ENCODE data around the gene GGT6. TPM values are rescaled to one million over a fixed set of nuclear protein-coding genes. Genes with fewer than 3 reads are reported as not detected.

Gene GGT6
- total RNA-seq, 1 donor from 2014 or later: not detected

- DNase-seq (ENCODE audit: low spot score): no peak
Measured at GRCh38 chr17:4507361-4508111, 52.8 kb downstream of the GGT6 start.

Other genes with a start within 250 kb of the GGT6 start
- gene UBE2G1, start 193.9 kb downstream of the GGT6 start, total RNA-seq: 57.6 TPM
- not detected for gene SPNS3, start 126.6 kb downstream of the GGT6 start, total RNA-seq
- gene SPNS2, start 61.7 kb downstream of the GGT6 start, total RNA-seq: 18.6 TPM
- 54.0 TPM for gene MYBBP1A, start 5.2 kb downstream of the GGT6 start, total RNA-seq
- gene SMTNL2, start 24.0 kb upstream of the GGT6 start, total RNA-seq: 0.74 TPM
- not detected for gene ALOX15, start 81.1 kb upstream of the GGT6 start, total RNA-seq
- gene PELP1, start 143.6 kb upstream of the GGT6 start, total RNA-seq: 29.3 TPM
- gene ARRB2, start 150.1 kb upstream of the GGT6 start, total RNA-seq: 131 TPM
- gene MED11, start 170.9 kb upstream of the GGT6 start, total RNA-seq: 16.1 TPM
- 2.9 TPM for gene ZMYND15, start 179.3 kb upstream of the GGT6 start, total RNA-seq
- 51.3 TPM for gene CXCL16, start 179.4 kb upstream of the GGT6 start, total RNA-seq
- not detected for gene TM4SF5, start 211.3 kb upstream of the GGT6 start, total RNA-seq
- gene VMO1, start 225.8 kb upstream of the GGT6 start, total RNA-seq: 6.9 TPM
- gene GLTPD2, start 228.4 kb upstream of the GGT6 start, total RNA-seq: not detected
- 109 TPM for gene PSMB6, start 235.6 kb upstream of the GGT6 start, total RNA-seq
- 22.8 TPM for gene PLD2, start 246.6 kb upstream of the GGT6 start, total RNA-seq

All from mesenteric fat pad (tissue), 1 donor.